ENCODE results near the gene FYN.

FYN gene

DNA sequence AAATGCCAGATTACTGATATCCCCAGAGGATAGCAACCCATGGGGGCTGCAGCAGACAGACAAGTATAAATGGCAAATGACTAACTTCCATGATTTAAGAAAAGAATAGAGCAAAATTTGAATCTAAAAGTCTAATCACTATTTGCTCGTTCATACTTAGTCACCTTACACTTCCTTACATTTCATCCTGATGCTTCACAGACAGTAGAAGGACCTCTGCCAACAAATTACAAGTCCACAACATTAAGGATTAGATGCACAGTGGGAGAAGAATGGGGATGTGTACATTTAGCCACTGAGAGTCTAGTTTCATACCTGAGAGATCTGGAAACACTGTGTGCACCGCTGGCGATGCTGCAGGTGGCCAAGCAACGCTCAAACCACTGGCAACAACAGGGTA lies 72.4 kb downstream of the FYN start:
- no peak overlapping the region for H3K4me3 ChIP-seq (ENCODE audit: severe bottlenecking)
- ATAC-seq (ENCODE audit: low read depth) (no peak), DNase-seq (ENCODE audit: low spot score) (no peak)
- no peak overlapping the region for H3K27ac ChIP-seq (ENCODE audit: poor library complexity, severe bottlenecking)
- peaks cover 3% of the 10 kb centered on the region for H3K4me1 ChIP-seq (ENCODE audit: insufficient read depth, poor library complexity, severe bottlenecking)
- H3K27me3 ChIP-seq (ENCODE audit: insufficient read depth, poor library complexity, severe bottlenecking) = no peaks in the 10 kb centered on the region
- no peaks in the 10 kb centered on the region for H3K36me3 ChIP-seq (ENCODE audit: low read depth)
- H3K9me3 ChIP-seq (ENCODE audit: severe bottlenecking) = no peaks in the 10 kb centered on the region
- no peak for TF ChIP-seq CTCF (IDR thresholded peaks at IDR 0.05; ENCODE audit: poor library complexity, severe bottlenecking)

GRCh38 chr6:111800259-111800765 lies 72.9 kb downstream of the FYN start:
- no peak for ATAC-seq (ENCODE audit: low read depth)
- H3K4me3 ChIP-seq (ENCODE audit: severe bottlenecking) = no peak overlapping the region

GRCh38 chr6:111799576-111800258 lies 73.5 kb downstream of the FYN start:
- no peak for ATAC-seq (ENCODE audit: low read depth)
- no peak for DNase-seq (ENCODE audit: low spot score)
- no peaks in the 10 kb centered on the region for H3K4me1 ChIP-seq (ENCODE audit: insufficient read depth, poor library complexity, severe bottlenecking)
- no peaks in the 10 kb centered on the region for H3K36me3 ChIP-seq (ENCODE audit: low read depth)
- H3K27ac ChIP-seq (ENCODE audit: poor library complexity, severe bottlenecking) = no peak overlapping the region
- TF ChIP-seq CTCF (IDR thresholded peaks at IDR 0.05; ENCODE audit: poor library complexity, severe bottlenecking) = no peak
- no peaks in the 10 kb centered on the region for H3K27me3 ChIP-seq (ENCODE audit: insufficient read depth, poor library complexity, severe bottlenecking)
- H3K4me3 ChIP-seq (ENCODE audit: severe bottlenecking) = no peak overlapping the region
- H3K9me3 ChIP-seq (ENCODE audit: severe bottlenecking) = no peaks in the 10 kb centered on the region

More at GRCh38 chr6:111800259-111800765, 72.9 kb downstream of the FYN start:
- Histone ChIP-seq H3K27ac (ENCODE audit: poor library complexity, severe bottlenecking) (no peak overlapping the region), H3K27me3 (ENCODE audit: insufficient read depth, poor library complexity, severe bottlenecking) (no peaks in the 10 kb centered on the region), H3K9me3 (ENCODE audit: severe bottlenecking) (no peaks in the 10 kb centered on the region), H3K36me3 (ENCODE audit: low read depth) (no peaks in the 10 kb centered on the region), H3K4me1 (ENCODE audit: insufficient read depth, poor library complexity, severe bottlenecking) (no peaks in the 10 kb centered on the region)
- no peak for TF ChIP-seq CTCF (IDR thresholded peaks at IDR 0.05; ENCODE audit: poor library complexity, severe bottlenecking)
- DNase-seq (ENCODE audit: low spot score) = no peak

GRCh38 chr6:111798281-111798725 lies 74.9 kb downstream of the FYN start:
- Histone ChIP-seq H3K36me3 (ENCODE audit: low read depth) (no peaks in the 10 kb centered on the region), H3K9me3 (ENCODE audit: severe bottlenecking) (no peaks in the 10 kb centered on the region), H3K4me3 (ENCODE audit: severe bottlenecking) (no peak overlapping the region), H3K4me1 (ENCODE audit: insufficient read depth, poor library complexity, severe bottlenecking) (no peaks in the 10 kb centered on the region), H3K27ac (ENCODE audit: poor library complexity, severe bottlenecking) (no peak overlapping the region), H3K27me3 (ENCODE audit: insufficient read depth, poor library complexity, severe bottlenecking) (no peaks in the 10 kb centered on the region)
- no peak for TF ChIP-seq CTCF (IDR thresholded peaks at IDR 0.05; ENCODE audit: poor library complexity, severe bottlenecking)
- no peak for DNase-seq (ENCODE audit: low spot score)
- ATAC-seq (ENCODE audit: low read depth) = no peak

GRCh38 chr6:111796310-111796918 lies 76.8 kb downstream of the FYN start:
- Histone ChIP-seq H3K27me3 (ENCODE audit: insufficient read depth, poor library complexity, severe bottlenecking) (no peaks in the 10 kb centered on the region), H3K36me3 (ENCODE audit: low read depth) (no peaks in the 10 kb centered on the region), H3K9me3 (ENCODE audit: severe bottlenecking) (no peaks in the 10 kb centered on the region), H3K4me3 (ENCODE audit: severe bottlenecking) (no peak overlapping the region), H3K27ac (ENCODE audit: poor library complexity, severe bottlenecking) (no peak overlapping the region), H3K4me1 (ENCODE audit: insufficient read depth, poor library complexity, severe bottlenecking) (no peaks in the 10 kb centered on the region)
- no peak for DNase-seq (ENCODE audit: low spot score)
- ATAC-seq (ENCODE audit: low read depth) = no peak
- TF ChIP-seq CTCF (IDR thresholded peaks at IDR 0.05; ENCODE audit: poor library complexity, severe bottlenecking) = no peak

All from RWPE2 (cell line).